GM18519 (cell line): Measurements from ENCODE around the gene SNRPD3.
"Not testable (repeated sequence)": the region's sequence is repeated elsewhere in the genome, so short reads cannot be mapped to it uniquely, and the experiment has no call there.

Experiments used
- ATAC-seq: cut with Tn5 transposase; IDR thresholded peaks from one replicate; pipeline ENCODE4 v1.9.1; 2021; ENCODE audit warnings: mild to moderate bottlenecking, moderate library complexity; ENCODE audit not compliant: unreplicated experiment, low FRiP score

SNRPD3 gene

GRCh38 chr22:24603770-24604629, 48.2 kb downstream of the SNRPD3 start:
- ATAC-seq = not testable (repeated sequence)

GRCh38 chr22:24606340-24606739, 50.5 kb downstream of the SNRPD3 start:
- not testable (repeated sequence) for ATAC-seq

GRCh38 chr22:24607429-24607983, 51.7 kb downstream of the SNRPD3 start:
- ATAC-seq = not testable (repeated sequence)

GRCh38 chr22:24608327-24608726, 52.5 kb downstream of the SNRPD3 start:
- not testable (repeated sequence) for ATAC-seq

GRCh38 chr22:24609888-24610287, 54.1 kb downstream of the SNRPD3 start:
- ATAC-seq = not testable (repeated sequence)

GRCh38 chr22:24614794-24615193, 59.0 kb downstream of the SNRPD3 start:
- not testable (repeated sequence) for ATAC-seq

GRCh38 chr22:24621244-24621643, 65.4 kb downstream of the SNRPD3 start:
- not testable (repeated sequence) for ATAC-seq

GRCh38 chr22:24622596-24622995, 66.8 kb downstream of the SNRPD3 start:
- not testable (repeated sequence) for ATAC-seq
